GM20000 (cell line): ENCODE measurements around the gene KANK2.

Experiments used
- DNase-seq: peaks from one replicate; pipeline ENCODE4 v3.0.0; 2012; ENCODE audit warnings: low spot score
- TF ChIP-seq, protein P1 (sequence below): IDR thresholded peaks from 2 replicates; pipeline ENCODE4 v1.5.1; 2012; ENCODE audit warnings: mild to moderate bottlenecking, control low read depth; ENCODE audit errors: extremely low read depth, missing control alignments

Gene KANK2

DNA sequence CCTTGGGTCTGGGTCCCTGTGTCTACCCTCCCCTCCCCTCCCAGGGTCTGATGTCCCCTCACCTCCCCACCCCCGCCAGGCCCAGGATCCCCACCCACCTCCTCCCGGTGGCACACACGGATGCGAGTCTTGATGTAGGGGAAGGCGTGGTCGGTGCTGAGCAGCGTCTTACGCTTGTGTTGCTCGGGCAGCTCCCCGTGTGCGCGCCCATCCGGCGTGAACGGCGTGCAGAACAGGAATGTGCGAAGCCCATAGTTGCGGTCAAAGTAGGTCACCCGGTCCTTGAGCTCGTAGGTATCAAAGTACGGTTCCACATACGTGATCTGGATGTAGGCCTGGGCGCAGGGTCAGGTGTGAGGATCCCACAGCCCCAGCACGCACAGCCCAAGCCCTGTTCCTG is 4.4 kb upstream of the KANK2 start:
- TF ChIP-seq, protein P1, sequence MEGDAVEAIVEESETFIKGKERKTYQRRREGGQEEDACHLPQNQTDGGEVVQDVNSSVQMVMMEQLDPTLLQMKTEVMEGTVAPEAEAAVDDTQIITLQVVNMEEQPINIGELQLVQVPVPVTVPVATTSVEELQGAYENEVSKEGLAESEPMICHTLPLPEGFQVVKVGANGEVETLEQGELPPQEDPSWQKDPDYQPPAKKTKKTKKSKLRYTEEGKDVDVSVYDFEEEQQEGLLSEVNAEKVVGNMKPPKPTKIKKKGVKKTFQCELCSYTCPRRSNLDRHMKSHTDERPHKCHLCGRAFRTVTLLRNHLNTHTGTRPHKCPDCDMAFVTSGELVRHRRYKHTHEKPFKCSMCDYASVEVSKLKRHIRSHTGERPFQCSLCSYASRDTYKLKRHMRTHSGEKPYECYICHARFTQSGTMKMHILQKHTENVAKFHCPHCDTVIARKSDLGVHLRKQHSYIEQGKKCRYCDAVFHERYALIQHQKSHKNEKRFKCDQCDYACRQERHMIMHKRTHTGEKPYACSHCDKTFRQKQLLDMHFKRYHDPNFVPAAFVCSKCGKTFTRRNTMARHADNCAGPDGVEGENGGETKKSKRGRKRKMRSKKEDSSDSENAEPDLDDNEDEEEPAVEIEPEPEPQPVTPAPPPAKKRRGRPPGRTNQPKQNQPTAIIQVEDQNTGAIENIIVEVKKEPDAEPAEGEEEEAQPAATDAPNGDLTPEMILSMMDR, result no peak
- DNase-seq, result no peak

DNA sequence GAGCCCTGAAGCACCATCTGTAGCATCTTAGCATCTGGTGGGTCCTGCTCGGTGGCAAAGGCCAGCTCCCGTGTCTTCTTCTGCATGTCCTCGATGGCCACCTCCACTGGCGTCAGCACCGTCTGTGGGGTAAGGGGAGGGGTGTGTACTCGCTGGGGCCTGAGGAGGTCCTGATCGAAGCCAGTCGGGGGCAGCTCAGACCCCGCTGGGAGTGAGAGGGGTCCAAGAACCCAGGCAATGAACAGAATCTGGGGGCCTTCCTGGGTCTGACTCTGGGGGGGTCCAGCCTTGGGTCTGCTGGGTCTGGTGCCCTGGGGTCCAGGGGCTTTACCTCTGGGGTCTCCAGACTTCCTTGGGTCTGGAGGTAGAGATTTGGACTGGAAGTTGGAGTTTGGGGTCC is 3.6 kb upstream of the KANK2 start:
- DNase-seq, result no peak
- TF ChIP-seq, protein P1, result no peak

DNA sequence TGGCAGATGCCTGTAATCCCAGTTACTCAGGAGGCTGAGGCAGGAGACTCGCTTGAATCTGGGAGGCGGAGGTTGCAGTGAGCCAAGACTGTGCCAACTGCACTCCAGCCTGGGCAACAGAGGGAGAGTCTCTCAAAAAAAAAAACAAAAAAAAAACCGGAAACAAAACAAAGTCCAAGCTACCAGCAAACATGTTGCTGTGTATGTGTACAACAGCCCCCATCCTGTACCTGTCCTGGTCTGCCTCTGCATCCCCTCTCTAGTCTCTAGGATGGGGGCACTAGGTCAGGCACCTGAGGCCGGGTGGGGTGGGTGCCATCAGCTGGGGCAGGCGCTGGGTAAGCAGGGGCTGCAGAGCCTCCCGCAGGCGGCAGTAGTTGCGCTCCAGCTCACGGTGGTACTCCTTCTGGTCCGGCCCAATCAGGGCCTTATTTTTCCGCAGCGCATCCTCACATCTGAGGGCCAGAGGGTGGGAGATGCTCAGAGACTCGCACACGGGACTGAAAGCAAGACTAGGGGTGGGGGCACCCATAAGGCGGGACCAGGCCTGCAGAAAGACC is 2.8 kb upstream of the KANK2 start:
- TF ChIP-seq, protein P1, result no peak
- DNase-seq, result no peak

DNA sequence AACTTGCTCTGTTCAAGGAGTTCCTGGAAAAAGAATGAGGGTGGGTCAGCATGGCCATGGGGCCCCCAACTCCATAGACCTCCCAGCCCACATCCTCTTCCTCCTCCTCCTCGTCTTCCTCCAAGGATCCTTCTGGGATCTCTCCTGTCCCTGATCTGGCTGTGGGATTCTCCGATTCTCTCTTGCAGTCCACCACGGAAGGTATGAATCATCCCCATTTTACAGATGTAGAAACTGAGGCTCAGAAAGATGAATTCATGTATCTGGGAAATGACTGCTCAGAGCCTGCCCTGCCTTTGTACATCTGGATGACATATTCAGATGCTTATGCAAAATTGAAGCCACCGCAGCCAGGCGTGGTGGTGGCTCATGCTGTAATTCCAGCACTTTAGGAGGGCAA is 2.2 kb upstream of the KANK2 start:
- TF ChIP-seq, protein P1, result no peak
- no peak for DNase-seq

DNA sequence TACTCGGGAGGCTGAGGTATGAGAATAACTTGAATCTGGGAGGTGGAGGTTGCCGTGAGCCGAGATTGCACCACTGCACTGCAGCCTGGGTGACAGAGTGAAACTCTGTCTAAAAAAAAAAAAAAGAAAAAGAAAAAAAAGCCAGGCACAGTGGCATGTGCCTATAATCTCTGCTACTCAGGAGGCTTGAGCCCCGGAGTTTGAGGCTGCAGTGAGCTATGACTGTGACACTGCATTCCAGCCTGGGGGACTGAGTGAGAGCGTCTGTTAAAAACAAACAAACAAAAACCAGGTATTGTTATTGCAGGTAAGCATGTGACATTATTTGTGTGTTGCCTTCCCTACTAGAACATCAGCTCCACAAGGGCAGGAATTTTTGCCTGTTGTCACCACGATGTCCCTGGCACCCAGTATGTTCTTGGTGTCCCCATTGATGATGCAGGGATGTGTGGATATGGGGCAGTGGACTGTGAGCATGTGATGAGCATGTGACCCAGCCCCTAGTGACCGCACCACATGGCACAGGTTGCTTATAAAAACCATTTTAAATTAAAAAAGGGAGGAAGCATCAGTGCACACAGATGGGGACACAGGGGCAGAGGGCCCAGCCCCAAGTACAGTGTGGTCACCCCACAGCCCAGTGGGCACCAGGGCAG is 1.6 kb upstream of the KANK2 start:
- DNase-seq, result no peak
- TF ChIP-seq, protein P1, result no peak

DNA sequence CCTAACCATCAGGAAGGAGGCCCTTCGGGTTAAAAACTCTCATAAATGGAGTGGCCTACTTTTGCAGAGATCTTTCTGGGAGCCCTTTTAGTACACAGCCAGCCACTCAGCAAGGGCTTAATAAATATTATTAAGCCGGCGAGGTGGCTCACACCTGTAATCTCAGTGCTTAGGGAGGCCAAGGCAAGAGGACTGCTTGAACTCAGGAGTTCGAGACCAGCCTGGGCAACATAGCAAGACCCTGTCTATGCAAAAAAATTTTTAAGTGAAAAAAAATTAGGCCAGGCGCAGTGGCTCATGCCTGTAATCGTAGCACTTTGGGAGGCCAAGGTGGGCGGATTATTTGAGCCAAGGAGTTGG is 810 bp upstream of the KANK2 start:
- TF ChIP-seq, protein P1, result no peak

DNA sequence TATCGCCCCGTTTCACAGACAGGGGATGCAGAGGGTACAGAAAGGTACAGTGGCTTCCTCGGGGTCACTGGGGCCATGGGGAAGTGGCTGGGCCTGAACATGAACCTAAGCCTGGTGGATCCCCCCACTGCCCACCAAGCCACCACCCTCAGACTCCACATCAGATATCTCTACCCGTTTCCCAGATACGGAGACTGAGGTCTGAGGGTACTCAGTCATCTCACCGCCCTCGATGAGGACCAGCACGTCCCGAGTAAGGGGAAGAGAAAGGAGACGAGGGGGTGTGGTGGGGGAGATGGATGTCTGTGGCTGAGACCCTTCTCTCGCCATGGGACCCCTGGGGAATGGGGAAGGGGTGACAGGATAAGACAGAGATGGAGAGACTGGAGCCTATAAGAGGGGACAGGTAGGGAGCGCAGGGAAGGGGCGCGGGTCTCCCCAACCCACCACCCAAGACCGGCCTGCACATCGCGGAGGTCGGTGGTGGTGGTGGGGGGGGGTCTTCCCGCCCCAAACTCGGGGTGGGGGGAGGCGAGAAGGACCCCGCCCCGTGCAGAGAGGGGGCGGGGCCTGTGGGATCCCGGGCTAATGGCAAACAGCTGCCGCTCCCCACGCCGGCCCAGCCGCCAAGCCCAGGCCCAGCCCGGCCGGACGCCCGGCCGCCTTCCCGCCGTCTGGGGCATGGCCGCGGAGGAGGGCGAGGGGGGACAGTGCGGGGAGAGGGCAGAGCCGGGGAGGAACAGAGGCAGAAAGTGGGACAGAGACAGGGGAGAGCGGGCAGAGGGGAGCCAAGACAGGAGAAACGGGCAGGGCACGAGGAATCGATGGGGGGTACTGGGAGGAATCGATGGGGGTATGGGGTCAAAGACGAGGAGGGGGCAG is 698 bp downstream of the KANK2 start:
- TF ChIP-seq, protein P1, result no peak

More for the DNA sequence above, 810 bp upstream of the KANK2 start:
- no peak for DNase-seq

More for the DNA sequence above, 698 bp downstream of the KANK2 start:
- DNase-seq, result peak; percentile 61
